ENCODE measurements around the gene CENATAC. TPM values are rescaled to one million over a fixed set of nuclear protein-coding genes. Genes with fewer than 3 reads are reported as not detected.

The CENATAC gene
- total RNA-seq, 4 donors from 2014 or later = 7.4 to 36.4 (median 16.1) TPM

- H3K9me3 ChIP-seq = no peaks in the 10 kb centered on the region
- in situ Hi-C loops (cut with MboI; ENCODE audit: low sequenced_read_pairs in 4 of 4) (loop anchor here (5.0 to 10.0 kb wide), 3 partner anchors 52 to 265 kb away; no protein-coding TSS in a partner anchor), intact Hi-C loops (cut with DNase I; ENCODE audit: low total_unique reads) (loop anchor here (1.0 kb wide), 3 partner anchors 27 to 267 kb away; no protein-coding TSS in a partner anchor)
Measured at GRCh38 chr11:118956847-118957469, 41.0 kb upstream of the CENATAC start.

DNA sequence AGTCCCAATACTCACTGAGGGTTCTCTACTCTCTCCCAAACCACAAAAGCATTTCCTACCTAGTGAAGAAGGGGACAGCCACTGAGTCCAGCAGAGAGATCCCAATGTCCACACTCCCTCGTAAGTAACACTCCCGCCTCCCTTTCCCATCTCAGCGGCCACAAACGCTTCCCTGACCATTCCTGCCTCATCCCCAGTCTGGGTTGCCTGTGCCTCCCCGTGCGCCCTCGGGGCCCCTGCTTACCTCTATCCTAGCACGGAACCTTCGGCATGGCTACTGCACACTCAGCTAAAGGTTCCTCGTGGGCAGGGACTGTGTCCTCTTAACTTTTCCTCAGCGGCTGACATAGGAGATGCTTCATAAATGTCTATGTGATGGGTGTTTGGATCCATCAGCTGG lies 40.4 kb upstream of the CENATAC start:
- ATAC-seq (no peak), DNase-seq (no peak)
- TF ChIP-seq, protein P1, sequence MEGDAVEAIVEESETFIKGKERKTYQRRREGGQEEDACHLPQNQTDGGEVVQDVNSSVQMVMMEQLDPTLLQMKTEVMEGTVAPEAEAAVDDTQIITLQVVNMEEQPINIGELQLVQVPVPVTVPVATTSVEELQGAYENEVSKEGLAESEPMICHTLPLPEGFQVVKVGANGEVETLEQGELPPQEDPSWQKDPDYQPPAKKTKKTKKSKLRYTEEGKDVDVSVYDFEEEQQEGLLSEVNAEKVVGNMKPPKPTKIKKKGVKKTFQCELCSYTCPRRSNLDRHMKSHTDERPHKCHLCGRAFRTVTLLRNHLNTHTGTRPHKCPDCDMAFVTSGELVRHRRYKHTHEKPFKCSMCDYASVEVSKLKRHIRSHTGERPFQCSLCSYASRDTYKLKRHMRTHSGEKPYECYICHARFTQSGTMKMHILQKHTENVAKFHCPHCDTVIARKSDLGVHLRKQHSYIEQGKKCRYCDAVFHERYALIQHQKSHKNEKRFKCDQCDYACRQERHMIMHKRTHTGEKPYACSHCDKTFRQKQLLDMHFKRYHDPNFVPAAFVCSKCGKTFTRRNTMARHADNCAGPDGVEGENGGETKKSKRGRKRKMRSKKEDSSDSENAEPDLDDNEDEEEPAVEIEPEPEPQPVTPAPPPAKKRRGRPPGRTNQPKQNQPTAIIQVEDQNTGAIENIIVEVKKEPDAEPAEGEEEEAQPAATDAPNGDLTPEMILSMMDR (IDR thresholded peaks at IDR 0.05 in 4 of 5, conservative IDR thresholded peaks at IDR 0.05 in 1 of 5) = no peak
- TF ChIP-seq POLR2A (IDR thresholded peaks at IDR 0.05) = no peak
- Histone ChIP-seq H3K9me3 (no peaks in the 10 kb centered on the region), H3K36me3 (no peaks in the 10 kb centered on the region), H3K4me3 (no peak overlapping the region), H3K27ac (no peak overlapping the region), H3K27me3 (no peaks in the 10 kb centered on the region), H3K4me1 (no peaks in the 10 kb centered on the region)
- intact Hi-C loops (cut with DNase I; ENCODE audit: low total_unique reads) = no loop called here
- in situ Hi-C loops (cut with MboI; ENCODE audit: low sequenced_read_pairs in 4 of 4) = loop anchor here (5.0 to 10.0 kb wide), 3 partner anchors 53 to 265 kb away; no protein-coding TSS in a partner anchor

More at GRCh38 chr11:118956847-118957469, 41.0 kb upstream of the CENATAC start:
- no peaks in the 10 kb centered on the region for H3K27me3 ChIP-seq
- H3K27ac ChIP-seq = no peak overlapping the region
- H3K4me3 ChIP-seq = no peak overlapping the region
- no peaks in the 10 kb centered on the region for H3K4me1 ChIP-seq
- ATAC-seq (peak in 1 of 2 donors; percentile 16), DNase-seq (no peak)
- H3K36me3 ChIP-seq = no peaks in the 10 kb centered on the region
- no peak for TF ChIP-seq POLR2A (IDR thresholded peaks at IDR 0.05)
- TF ChIP-seq, protein P1 (IDR thresholded peaks at IDR 0.05 in 4 of 5, conservative IDR thresholded peaks at IDR 0.05 in 1 of 5) = peak in 1 of 5 experiments; percentile 46

GRCh38 chr11:118957968-118958367 lies 40.0 kb upstream of the CENATAC start:
- Histone ChIP-seq H3K9me3 (no peaks in the 10 kb centered on the region), H3K27ac (no peak overlapping the region), H3K4me3 (no peak overlapping the region), H3K27me3 (no peaks in the 10 kb centered on the region), H3K36me3 (no peaks in the 10 kb centered on the region), H3K4me1 (no peaks in the 10 kb centered on the region)
- intact Hi-C loops (cut with DNase I; ENCODE audit: low total_unique reads) (no loop called here), in situ Hi-C loops (cut with MboI; ENCODE audit: low sequenced_read_pairs in 4 of 4) (loop anchor here (5.0 to 10.0 kb wide), 3 partner anchors 53 to 266 kb away; no protein-coding TSS in a partner anchor)
- no peak for ATAC-seq
- no peak for TF ChIP-seq POLR2A (IDR thresholded peaks at IDR 0.05)
- TF ChIP-seq, protein P1 (IDR thresholded peaks at IDR 0.05 in 4 of 5, conservative IDR thresholded peaks at IDR 0.05 in 1 of 5) = no peak
- DNase-seq = no peak

DNA sequence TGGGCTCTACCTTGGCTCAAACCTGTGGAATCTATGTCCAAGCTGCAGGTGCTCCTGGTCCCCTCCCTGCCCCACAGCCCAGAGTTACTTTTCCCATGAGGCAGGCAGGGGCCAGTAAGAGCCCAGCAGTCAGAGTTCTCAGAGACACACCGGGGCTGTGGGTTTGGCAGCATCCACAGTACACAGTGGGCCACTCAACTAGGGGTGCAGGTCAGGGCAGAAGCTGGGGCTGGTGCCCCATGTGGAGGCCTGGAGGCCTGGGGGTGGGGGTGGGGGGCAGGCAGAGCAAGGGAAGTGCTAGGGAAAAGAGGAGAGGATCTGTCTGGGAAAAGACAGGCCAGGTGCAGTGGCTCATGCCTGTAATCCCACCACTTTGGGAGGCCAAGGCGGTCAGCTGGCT lies 39.4 kb upstream of the CENATAC start:
- in situ Hi-C loops (cut with MboI; ENCODE audit: low sequenced_read_pairs in 4 of 4) (loop anchor here (5.0 to 10.0 kb wide), 3 partner anchors 54 to 266 kb away; no protein-coding TSS in a partner anchor), intact Hi-C loops (cut with DNase I; ENCODE audit: low total_unique reads) (no loop called here)
- H3K27ac ChIP-seq = no peak overlapping the region
- TF ChIP-seq POLR2A (IDR thresholded peaks at IDR 0.05) = no peak
- TF ChIP-seq, protein P1 (IDR thresholded peaks at IDR 0.05 in 4 of 5, conservative IDR thresholded peaks at IDR 0.05 in 1 of 5) = no peak
- no peaks in the 10 kb centered on the region for H3K36me3 ChIP-seq
- H3K27me3 ChIP-seq = no peaks in the 10 kb centered on the region
- ATAC-seq = no peak
- DNase-seq = no peak
- no peak overlapping the region for H3K4me3 ChIP-seq
- no peaks in the 10 kb centered on the region for H3K9me3 ChIP-seq
- no peaks in the 10 kb centered on the region for H3K4me1 ChIP-seq
